HG02981 (cell line): ENCODE measurements around the gene NLRC5.
A peak's percentile ranks its signal among the peaks of the same experiment; 100 is the strongest.
"Not testable (repeated sequence)": the region's sequence is repeated elsewhere in the genome, so short reads cannot be mapped to it uniquely, and the experiment has no call there.

Experiments used
- ATAC-seq: cut with Tn5 transposase; IDR thresholded peaks from one replicate; pipeline ENCODE4 v1.9.1; 2021; ENCODE audit warnings: mild to moderate bottlenecking, moderate library complexity; ENCODE audit not compliant: unreplicated experiment

NLRC5 gene

GRCh38 chr16:56961851-56962281, 27.5 kb upstream of the NLRC5 start, which contains the start of gene CETP:
TSS of gene CETP (plus strand) at chr16:56961950. CDS start at chr16:56961980, 30 bp downstream.
- no peak for ATAC-seq

GRCh38 chr16:56964243-56965148, 24.9 kb upstream of the NLRC5 start:
- ATAC-seq: no peak

- no peak for ATAC-seq
Observed at GRCh38 chr16:56965149-56966092, 23.9 kb upstream of the NLRC5 start.

GRCh38 chr16:56966093-56966475, 23.3 kb upstream of the NLRC5 start:
- ATAC-seq: no peak

GRCh38 chr16:56967733-56968132, 21.6 kb upstream of the NLRC5 start:
- no peak for ATAC-seq

GRCh38 chr16:56969769-56970168, 19.6 kb upstream of the NLRC5 start:
- no peak for ATAC-seq

- ATAC-seq: peak; percentile 86
Observed at GRCh38 chr16:56970934-56971767, 18.2 kb upstream of the NLRC5 start.

GRCh38 chr16:56971768-56972043, 17.7 kb upstream of the NLRC5 start:
- no peak for ATAC-seq

GRCh38 chr16:56972403-56973293, 16.7 kb upstream of the NLRC5 start:
- ATAC-seq: no peak

GRCh38 chr16:56973294-56973689, 16.1 kb upstream of the NLRC5 start:
- ATAC-seq: no peak

- not testable (repeated sequence) for ATAC-seq
Observed at GRCh38 chr16:56973899-56974298, 15.5 kb upstream of the NLRC5 start.

- ATAC-seq: no peak
Observed at GRCh38 chr16:56974549-56975300, 14.6 kb upstream of the NLRC5 start.

GRCh38 chr16:56975714-56976113, 13.6 kb upstream of the NLRC5 start:
- ATAC-seq: no peak

- ATAC-seq: no peak
Observed at GRCh38 chr16:56977216-56977615, 12.1 kb upstream of the NLRC5 start.

- ATAC-seq: no peak
Observed at GRCh38 chr16:56977823-56978430, 11.4 kb upstream of the NLRC5 start.

- ATAC-seq: no peak
Observed at GRCh38 chr16:56980201-56980535, 9.2 kb upstream of the NLRC5 start.

- peak; percentile 50 for ATAC-seq
Observed at GRCh38 chr16:56980792-56981724, 8.3 kb upstream of the NLRC5 start.
